Nephron progenitor cell (in vitro differentiated cells): ENCODE measurements around the gene KCNK15.

Experiments used
- DNase-seq: peaks from one replicate; pipeline ENCODE4 v3.0.0; 2021
- H3K27ac Mint-ChIP-seq: 2 replicates; pipeline ENCODE4 v1.8.0; 2021; ENCODE audit warnings: mild to moderate bottlenecking, moderate library complexity, mixed read lengths
- H3K27me3 Mint-ChIP-seq: 2 replicates; pipeline ENCODE4 v1.8.0; 2021; ENCODE audit warnings: mild to moderate bottlenecking, low read depth, mixed read lengths; ENCODE audit not compliant: poor library complexity
- H3K36me3 Mint-ChIP-seq: 2 replicates; pipeline ENCODE4 v1.8.0; 2021; ENCODE audit warnings: low read depth, mixed read lengths
- H3K4me1 Mint-ChIP-seq: 2 replicates; pipeline ENCODE4 v1.8.0; 2021; ENCODE audit warnings: mixed read lengths
- H3K4me3 Mint-ChIP-seq: 2 replicates; pipeline ENCODE4 v1.8.0; 2021; ENCODE audit warnings: mild to moderate bottlenecking, moderate library complexity, mixed read lengths
- H3K9me3 Mint-ChIP-seq: 2 replicates; pipeline ENCODE4 v1.8.0; 2021; ENCODE audit warnings: mild to moderate bottlenecking, moderate library complexity, mixed read lengths
- TF ChIP-seq, protein P1 (sequence below): fragments of 200-600 bp; sonication (generic); IDR thresholded peaks from 2 replicates; pipeline ENCODE4 v1.5.0; 2021; ENCODE audit warnings: antibody characterized with exemption

The KCNK15 gene

DNA sequence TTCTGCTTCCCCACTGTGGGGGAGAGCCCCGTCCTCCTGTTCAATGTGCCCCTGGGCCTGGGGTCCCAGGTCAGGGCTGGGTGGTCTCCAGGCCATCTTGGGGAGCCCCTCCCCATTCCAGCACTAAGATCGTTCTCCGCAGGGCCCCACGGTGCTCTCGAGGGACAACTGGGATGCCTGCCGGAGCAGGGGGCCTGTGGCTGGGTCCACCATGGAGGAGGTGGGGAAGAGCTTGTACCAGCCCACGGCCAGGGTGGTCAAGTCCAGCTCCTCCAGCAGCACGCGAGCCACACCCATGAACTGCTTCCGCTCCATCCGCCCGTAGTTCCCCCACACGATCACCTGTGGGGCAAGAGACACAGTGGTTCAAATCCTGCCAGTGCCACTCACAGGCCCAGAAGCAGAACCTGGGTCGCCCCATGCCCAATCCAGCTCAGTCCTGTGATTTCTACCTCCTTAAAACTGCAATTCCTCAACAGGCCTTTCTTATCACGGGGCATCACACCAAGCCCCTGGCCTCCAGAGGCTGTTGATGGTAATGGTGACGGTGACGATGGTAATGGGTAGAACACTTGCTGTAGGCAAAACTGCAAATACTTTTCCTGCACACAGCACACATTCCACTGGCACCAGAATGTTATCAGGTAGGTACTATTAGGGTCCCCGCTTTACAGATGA, 10.5 kb downstream of the KCNK15 start:
- H3K27ac Mint-ChIP-seq, result no peak overlapping the region
- H3K4me1 Mint-ChIP-seq, result peaks cover 17% of the 10 kb centered on the region
- no peaks in the 10 kb centered on the region for H3K36me3 Mint-ChIP-seq
- H3K27me3 Mint-ChIP-seq, result no peaks in the 10 kb centered on the region
- H3K9me3 Mint-ChIP-seq, result no peaks in the 10 kb centered on the region
- no peak overlapping the region for H3K4me3 Mint-ChIP-seq
- no peak for DNase-seq
- TF ChIP-seq, protein P1, sequence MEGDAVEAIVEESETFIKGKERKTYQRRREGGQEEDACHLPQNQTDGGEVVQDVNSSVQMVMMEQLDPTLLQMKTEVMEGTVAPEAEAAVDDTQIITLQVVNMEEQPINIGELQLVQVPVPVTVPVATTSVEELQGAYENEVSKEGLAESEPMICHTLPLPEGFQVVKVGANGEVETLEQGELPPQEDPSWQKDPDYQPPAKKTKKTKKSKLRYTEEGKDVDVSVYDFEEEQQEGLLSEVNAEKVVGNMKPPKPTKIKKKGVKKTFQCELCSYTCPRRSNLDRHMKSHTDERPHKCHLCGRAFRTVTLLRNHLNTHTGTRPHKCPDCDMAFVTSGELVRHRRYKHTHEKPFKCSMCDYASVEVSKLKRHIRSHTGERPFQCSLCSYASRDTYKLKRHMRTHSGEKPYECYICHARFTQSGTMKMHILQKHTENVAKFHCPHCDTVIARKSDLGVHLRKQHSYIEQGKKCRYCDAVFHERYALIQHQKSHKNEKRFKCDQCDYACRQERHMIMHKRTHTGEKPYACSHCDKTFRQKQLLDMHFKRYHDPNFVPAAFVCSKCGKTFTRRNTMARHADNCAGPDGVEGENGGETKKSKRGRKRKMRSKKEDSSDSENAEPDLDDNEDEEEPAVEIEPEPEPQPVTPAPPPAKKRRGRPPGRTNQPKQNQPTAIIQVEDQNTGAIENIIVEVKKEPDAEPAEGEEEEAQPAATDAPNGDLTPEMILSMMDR, result no peak

DNA sequence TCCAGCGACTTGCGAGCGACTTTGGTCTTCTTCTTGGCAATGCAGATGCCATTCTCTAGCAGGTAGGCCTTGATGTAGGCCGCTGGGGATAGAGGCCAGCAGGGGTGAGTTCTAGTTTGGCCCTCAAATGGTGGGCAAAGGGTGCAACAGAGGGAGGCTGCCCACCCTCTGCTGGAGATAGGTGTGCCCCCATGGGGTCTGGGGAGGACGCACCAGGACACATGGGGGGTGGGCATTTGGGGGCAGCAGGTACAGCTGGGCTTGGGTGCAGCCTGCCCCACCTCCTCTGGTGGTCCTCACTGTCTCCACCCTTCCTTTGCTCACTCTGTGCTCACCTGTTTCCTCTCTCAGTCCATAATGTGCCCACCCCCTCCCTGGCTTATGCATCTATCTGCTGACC, 11.3 kb downstream of the KCNK15 start:
- H3K27ac Mint-ChIP-seq, result no peak overlapping the region

DNA sequence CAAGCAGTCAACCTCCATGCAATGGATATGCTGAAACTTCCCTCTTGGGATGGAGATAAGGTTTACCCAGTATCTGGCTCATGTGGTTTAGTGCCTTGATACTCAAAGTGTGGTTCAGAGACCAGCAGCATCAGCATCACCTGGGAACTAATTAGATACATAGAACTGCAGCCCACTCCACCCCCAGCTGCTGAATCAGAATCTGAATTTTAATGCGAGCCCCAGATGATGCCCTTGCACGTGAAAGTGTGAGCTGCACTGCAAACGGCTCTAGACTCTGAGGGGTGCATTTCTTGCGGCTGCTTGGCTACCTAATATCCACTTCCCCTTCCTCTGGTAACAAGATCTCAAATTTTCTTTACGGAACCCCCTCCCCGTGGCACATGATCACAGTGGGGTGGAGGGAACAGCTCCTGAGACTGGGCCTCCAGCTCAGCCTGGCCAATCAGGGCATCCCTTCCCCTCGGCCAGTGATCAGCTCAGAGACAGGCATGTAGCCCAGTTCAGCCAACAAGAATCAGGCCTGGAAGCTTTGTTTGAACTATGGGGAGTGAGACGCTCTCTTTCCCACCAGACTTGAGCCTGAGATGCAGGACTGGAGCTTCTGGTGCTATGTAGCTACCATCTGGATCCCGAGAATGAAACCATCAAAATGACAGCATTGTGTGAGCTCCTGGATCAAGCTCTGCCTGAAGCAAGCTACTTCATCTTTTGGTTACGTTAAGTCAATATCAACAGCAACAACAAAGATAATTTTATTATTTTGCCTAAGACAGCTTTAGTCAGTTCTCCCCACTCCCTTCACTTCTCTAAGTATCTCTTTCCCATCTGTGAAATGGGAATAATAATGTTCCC, 12.8 kb downstream of the KCNK15 start:
- no peak for DNase-seq
- H3K27me3 Mint-ChIP-seq, result no peaks in the 10 kb centered on the region
- H3K4me3 Mint-ChIP-seq, result no peak overlapping the region
- H3K9me3 Mint-ChIP-seq, result no peaks in the 10 kb centered on the region
- peaks cover 17% of the 10 kb centered on the region for H3K4me1 Mint-ChIP-seq
- H3K27ac Mint-ChIP-seq, result no peak overlapping the region
- TF ChIP-seq, protein P1, result no peak
- no peaks in the 10 kb centered on the region for H3K36me3 Mint-ChIP-seq

More for the DNA sequence above, 11.3 kb downstream of the KCNK15 start:
- no peaks in the 10 kb centered on the region for H3K36me3 Mint-ChIP-seq
- H3K4me1 Mint-ChIP-seq, result peaks cover 17% of the 10 kb centered on the region
- H3K9me3 Mint-ChIP-seq, result no peaks in the 10 kb centered on the region
- TF ChIP-seq, protein P1, result no peak
- H3K4me3 Mint-ChIP-seq, result no peak overlapping the region
- H3K27me3 Mint-ChIP-seq, result no peaks in the 10 kb centered on the region
- no peak for DNase-seq

DNA sequence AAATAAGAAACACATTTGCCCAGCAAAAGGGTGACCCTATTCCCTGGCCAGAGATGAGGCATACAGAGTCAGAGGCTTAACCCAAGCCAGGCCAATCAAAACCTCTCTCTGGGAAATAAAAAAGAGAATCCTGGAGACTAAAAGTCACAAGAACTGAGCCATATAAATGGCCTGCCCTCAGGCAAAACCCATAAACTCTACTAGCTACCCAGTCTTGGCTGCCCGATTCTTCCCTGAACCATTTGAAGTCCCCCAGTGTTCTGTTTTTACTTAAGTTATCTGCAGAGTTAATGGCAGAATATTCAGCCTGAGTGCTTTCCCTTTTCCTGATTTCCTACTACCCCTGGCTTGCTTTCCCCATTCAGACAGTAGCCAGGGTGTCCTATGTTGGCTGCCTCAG, 13.9 kb downstream of the KCNK15 start:
- Mint-ChIP-seq H3K27ac (no peak overlapping the region), H3K4me3 (no peak overlapping the region), H3K4me1 (peaks cover 5% of the 10 kb centered on the region), H3K27me3 (no peaks in the 10 kb centered on the region), H3K36me3 (no peaks in the 10 kb centered on the region), H3K9me3 (no peaks in the 10 kb centered on the region)
- DNase-seq, result no peak
- TF ChIP-seq, protein P1, result no peak

DNA sequence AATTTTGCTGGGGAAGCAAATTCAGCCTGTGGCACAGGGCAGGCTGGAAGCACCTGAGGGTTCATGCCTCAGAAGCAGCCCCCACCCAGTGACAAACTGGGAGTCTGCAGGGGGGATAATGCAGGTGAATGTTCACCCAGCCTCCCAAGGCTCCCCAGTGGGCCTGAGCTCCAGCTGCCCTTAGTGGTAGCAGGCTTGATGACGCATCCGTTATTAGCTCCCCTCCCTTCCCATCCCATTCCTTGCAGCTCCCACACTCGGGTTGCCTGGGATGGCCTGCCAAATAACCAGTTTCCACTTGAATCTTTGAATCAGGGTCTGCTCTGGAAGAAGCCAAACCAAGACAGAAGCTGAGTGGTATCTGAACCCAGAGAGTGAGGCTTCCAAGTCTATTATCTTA, 15.8 kb downstream of the KCNK15 start:
- H3K36me3 Mint-ChIP-seq, result no peaks in the 10 kb centered on the region
- H3K9me3 Mint-ChIP-seq, result no peaks in the 10 kb centered on the region
- H3K4me1 Mint-ChIP-seq, result no peaks in the 10 kb centered on the region
- TF ChIP-seq, protein P1, result no peak
- no peak overlapping the region for H3K27ac Mint-ChIP-seq
- no peak overlapping the region for H3K4me3 Mint-ChIP-seq
- DNase-seq, result no peak
- H3K27me3 Mint-ChIP-seq, result no peaks in the 10 kb centered on the region
